HG03196 (cell line): ENCODE data around the gene CCDC182.

ENCODE experiments used
- ATAC-seq: cut with Tn5 transposase; IDR thresholded peaks from one replicate; pipeline ENCODE4 v1.9.1; 2021; ENCODE audit not compliant: unreplicated experiment

The CCDC182 gene

GRCh38 chr17:57745242-57745641 is at the start of gene CCDC182:
CCDC182 (minus strand) TSS chr17:57745299; CDS start chr17:57745272, 27 bp downstream.
- no peak for ATAC-seq

GRCh38 chr17:57794841-57795240 is 49.7 kb upstream of the CCDC182 start:
- no peak for ATAC-seq

GRCh38 chr17:57788725-57789124 is 43.6 kb upstream of the CCDC182 start:
- no peak for ATAC-seq

- no peak for ATAC-seq
These were observed 39.9 kb upstream of the CCDC182 start for GRCh38 chr17:57785022-57785421.

- no peak for ATAC-seq
These were observed 39.3 kb upstream of the CCDC182 start for GRCh38 chr17:57784226-57784895.

- ATAC-seq = no peak
These were observed 38.2 kb upstream of the CCDC182 start for GRCh38 chr17:57783338-57783742.

GRCh38 chr17:57782647-57783337 is 37.7 kb upstream of the CCDC182 start:
- ATAC-seq = no peak

- ATAC-seq = no peak
These were observed 37.0 kb upstream of the CCDC182 start for GRCh38 chr17:57782062-57782490.

GRCh38 chr17:57781386-57782061 is 36.4 kb upstream of the CCDC182 start:
- ATAC-seq = no peak

GRCh38 chr17:57779706-57780105 is 34.6 kb upstream of the CCDC182 start:
- ATAC-seq = no peak

- ATAC-seq = no peak
These were observed 33.2 kb upstream of the CCDC182 start for GRCh38 chr17:57778306-57778705.

GRCh38 chr17:57776366-57776765 is 31.3 kb upstream of the CCDC182 start:
- no peak for ATAC-seq

GRCh38 chr17:57774872-57775271 is 29.8 kb upstream of the CCDC182 start:
- no peak for ATAC-seq

GRCh38 chr17:57773557-57773956 is 28.5 kb upstream of the CCDC182 start:
- no peak for ATAC-seq

- ATAC-seq = no peak
These were observed 27.7 kb upstream of the CCDC182 start for GRCh38 chr17:57772774-57773173.

GRCh38 chr17:57767561-57767960 is 22.5 kb upstream of the CCDC182 start:
- ATAC-seq = no peak

- no peak for ATAC-seq
These were observed 21.3 kb upstream of the CCDC182 start for GRCh38 chr17:57766318-57766943.

GRCh38 chr17:57762452-57763395 is 17.6 kb upstream of the CCDC182 start:
- no peak for ATAC-seq

GRCh38 chr17:57761887-57762286 is 16.8 kb upstream of the CCDC182 start:
- no peak for ATAC-seq

- no peak for ATAC-seq
These were observed 14.9 kb upstream of the CCDC182 start for GRCh38 chr17:57760046-57760445.
